ENCODE results near the gene MCM8. TPM values are rescaled to one million over a fixed set of nuclear protein-coding genes. Genes with fewer than 3 reads are reported as not detected.

The MCM8 gene
- total RNA-seq, 2 experiments from 2014 or later = 31.4 to 37.5 TPM

DNA sequence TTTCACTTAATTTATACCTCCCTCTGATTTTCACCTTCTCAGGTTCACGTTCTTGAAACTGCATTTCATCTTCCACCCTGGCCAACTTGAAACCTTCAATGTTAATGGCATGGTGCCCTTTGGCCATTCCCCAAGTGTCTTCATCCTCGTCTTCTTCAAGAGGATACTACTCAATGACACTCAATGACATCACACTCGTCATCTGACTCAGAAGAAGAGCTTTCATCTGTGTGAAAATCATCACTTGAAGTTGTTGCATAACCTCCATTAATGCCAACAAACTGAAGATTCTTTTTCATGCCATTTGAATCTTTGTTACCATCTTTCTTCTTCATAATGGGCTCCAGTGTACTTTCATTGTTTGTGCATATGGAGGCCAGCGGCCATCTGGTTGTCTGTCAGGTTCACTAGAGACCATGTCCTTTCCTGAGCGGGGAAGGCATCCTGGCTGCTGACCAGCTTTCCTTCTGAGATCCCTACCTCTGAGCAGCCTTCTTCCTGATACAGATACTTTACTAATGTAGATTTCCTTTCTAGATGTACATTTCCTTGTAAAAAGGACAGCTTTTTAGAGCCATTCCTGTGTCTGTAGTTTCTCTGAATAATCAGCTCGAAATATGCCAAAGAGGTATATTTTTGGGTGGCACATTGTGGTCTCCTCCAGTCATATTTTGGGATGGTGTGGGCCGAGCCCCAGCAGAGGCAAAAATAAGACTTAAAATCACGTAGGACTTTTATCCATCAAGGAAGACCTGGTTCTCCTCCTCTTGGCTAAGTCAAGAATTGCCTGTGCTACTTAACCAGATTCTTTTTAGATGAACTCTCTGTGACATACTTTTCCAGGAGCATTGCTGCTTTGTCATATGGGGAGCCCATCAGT is 21.4 kb upstream of the MCM8 start:
- no peak for DNase-seq
- Mint-ChIP-seq H3K27me3 (peaks cover 22% of the 10 kb centered on the region), H3K36me3 (no peaks in the 10 kb centered on the region), H3K9me3 (ENCODE audit: low read depth) (no peaks in the 10 kb centered on the region), H3K4me3 (no peak overlapping the region), H3K4me1 (no peaks in the 10 kb centered on the region), H3K27ac (no peak overlapping the region)
- CTCF ChIA-PET = no interaction called here
- ATAC-seq = no peak

DNA sequence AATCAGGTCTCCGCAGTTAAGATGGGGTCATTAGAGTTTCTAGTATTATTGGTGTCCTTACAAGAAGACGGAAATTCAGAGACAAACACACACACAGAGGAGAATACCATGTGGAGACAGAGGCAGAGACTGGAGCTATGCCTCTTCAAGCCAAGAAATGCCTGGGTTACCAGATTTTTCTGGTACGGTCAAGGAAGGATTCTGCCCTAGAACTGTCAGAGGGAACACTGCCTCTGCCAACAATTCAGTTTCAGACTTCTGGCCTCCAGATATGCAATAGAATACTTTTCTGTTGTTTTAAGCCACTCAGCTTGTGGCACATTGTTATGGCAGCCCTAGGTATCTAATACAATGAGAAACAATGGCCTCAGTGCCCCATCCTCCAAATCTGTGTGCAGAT is 19.0 kb upstream of the MCM8 start:
- H3K4me3 Mint-ChIP-seq = no peak overlapping the region
- DNase-seq (no peak), ATAC-seq (no peak)
- H3K36me3 Mint-ChIP-seq = no peaks in the 10 kb centered on the region
- no peaks in the 10 kb centered on the region for H3K4me1 Mint-ChIP-seq
- no peak overlapping the region for H3K27ac Mint-ChIP-seq
- H3K27me3 Mint-ChIP-seq = peaks cover 12% of the 10 kb centered on the region
- H3K9me3 Mint-ChIP-seq (ENCODE audit: low read depth) = no peaks in the 10 kb centered on the region
- CTCF ChIA-PET = interaction anchor here (2.2 kb wide), 1 partner anchor 402 kb away, joined by 9 read pairs; no protein-coding TSS in a partner anchor

DNA sequence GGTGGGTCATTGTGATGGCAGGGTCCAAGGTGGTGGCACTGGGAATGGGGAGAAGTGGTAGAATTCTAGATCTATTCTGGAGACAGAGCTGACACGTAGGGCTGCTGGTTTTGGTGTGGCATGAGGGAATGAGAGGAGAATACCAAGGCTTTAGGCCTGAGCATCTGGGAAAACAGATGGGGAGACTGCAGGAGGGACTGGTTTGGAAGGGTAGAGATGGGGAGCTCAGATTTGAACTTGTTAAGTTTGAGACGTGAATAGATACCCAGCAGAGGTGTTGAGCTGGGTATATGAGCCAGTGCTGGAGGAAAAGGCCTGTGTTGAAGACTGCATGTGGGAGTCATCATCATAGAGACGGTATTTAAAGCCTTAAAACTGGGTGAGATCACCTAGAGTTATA is 17.7 kb upstream of the MCM8 start:
- DNase-seq (no peak), ATAC-seq (no peak)
- no peaks in the 10 kb centered on the region for H3K4me1 Mint-ChIP-seq
- H3K4me3 Mint-ChIP-seq = no peak overlapping the region
- CTCF ChIA-PET = interaction anchor here (0.7 to 2.2 kb wide), 3 partner anchors 21 to 404 kb away, joined by 3 to 9 read pairs (median 3); no protein-coding TSS in a partner anchor
- H3K27me3 Mint-ChIP-seq = peaks cover 8% of the 10 kb centered on the region
- no peak overlapping the region for H3K27ac Mint-ChIP-seq
- peaks cover under 1% of the 10 kb centered on the region for H3K36me3 Mint-ChIP-seq
- H3K9me3 Mint-ChIP-seq (ENCODE audit: low read depth) = no peaks in the 10 kb centered on the region

DNA sequence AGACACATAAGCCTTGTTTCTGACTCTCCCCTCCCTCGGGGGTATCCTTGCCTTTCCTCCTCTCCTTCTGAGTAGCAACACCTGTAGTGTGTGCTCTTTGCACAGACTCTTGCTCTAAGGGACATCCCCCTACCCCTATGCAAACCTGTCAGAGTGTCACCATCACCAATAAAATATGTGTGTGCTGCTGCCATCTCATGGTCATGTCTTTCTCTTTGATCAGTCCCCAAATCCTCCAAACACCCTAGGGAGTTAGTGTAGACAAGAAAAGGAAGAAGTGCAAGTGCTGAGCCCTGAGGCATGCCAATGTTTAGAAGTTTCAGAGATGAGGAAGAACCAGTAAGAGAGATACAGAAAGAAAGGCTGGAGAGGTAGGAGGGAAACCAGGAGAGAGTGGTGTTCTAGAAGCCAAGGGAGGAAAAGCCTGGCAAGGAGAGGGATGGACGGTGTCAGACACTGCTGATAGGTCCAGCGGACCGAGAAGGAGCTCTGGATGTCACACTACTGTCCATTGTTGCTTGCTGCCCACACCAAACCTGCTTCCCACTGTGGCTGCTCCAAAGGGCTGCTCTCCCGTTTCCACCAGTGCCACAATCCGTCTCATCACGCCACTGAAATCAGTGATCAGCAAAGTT is 16.5 kb upstream of the MCM8 start:
- Mint-ChIP-seq H3K4me3 (no peak overlapping the region), H3K27ac (no peak overlapping the region), H3K27me3 (peaks cover 6% of the 10 kb centered on the region), H3K36me3 (peaks cover 2% of the 10 kb centered on the region), H3K4me1 (no peaks in the 10 kb centered on the region), H3K9me3 (ENCODE audit: low read depth) (no peaks in the 10 kb centered on the region)
- DNase-seq = no peak
- CTCF ChIA-PET = interaction anchor here (1.4 to 2.2 kb wide), 3 partner anchors 20 to 405 kb away, joined by 3 to 9 read pairs (median 9); no protein-coding TSS in a partner anchor
- ATAC-seq = no peak

DNA sequence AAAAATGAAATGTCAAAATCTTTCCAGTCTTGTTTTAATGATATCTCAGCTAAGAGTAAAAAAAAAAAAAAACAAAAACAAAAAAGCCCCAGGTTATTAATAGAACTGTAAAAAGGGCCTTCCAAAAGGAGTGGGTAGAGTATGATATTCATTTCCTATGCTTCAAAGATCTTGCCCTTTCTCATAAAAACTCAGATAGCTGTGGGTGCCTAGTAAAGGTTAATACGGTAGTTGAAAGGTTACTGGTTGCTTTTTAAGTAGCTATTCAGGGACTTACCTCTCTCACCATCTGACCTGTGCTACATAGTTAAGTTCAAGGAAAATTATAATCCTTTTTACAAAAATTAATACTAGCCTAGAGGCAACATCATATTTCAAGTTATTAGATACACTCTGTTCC is 15.1 kb upstream of the MCM8 start:
- no peak overlapping the region for H3K4me3 Mint-ChIP-seq
- peaks cover 6% of the 10 kb centered on the region for H3K36me3 Mint-ChIP-seq
- ATAC-seq (no peak), DNase-seq (no peak)
- H3K27me3 Mint-ChIP-seq = peaks cover 2% of the 10 kb centered on the region
- no peaks in the 10 kb centered on the region for H3K4me1 Mint-ChIP-seq
- CTCF ChIA-PET = interaction anchor here (0.9 to 1.8 kb wide), 2 partner anchors 9 to 406 kb away, joined by 3 to 9 read pairs; no protein-coding TSS in a partner anchor
- no peak overlapping the region for H3K27ac Mint-ChIP-seq
- no peaks in the 10 kb centered on the region for H3K9me3 Mint-ChIP-seq (ENCODE audit: low read depth)

DNA sequence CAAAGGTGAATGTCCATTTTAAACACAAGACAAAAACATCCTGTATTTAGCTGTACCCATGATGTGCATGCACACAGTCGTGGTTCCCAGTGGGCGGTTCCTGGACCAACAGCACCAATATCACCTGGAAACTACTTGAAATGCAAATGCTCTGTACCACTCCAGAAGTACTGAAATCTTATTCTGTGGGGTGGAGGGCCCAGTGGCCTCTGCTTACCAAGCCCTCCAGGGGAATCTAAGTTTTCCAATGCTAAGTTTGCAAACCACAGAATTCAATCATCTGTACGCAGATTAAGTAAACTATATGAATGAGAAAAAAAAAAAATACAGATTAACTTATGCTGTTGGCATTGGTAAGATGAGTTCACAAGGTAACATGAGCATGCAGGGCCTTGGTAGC is 14.2 kb upstream of the MCM8 start:
- peaks cover 10% of the 10 kb centered on the region for H3K36me3 Mint-ChIP-seq
- DNase-seq (no peak), ATAC-seq (no peak)
- H3K27ac Mint-ChIP-seq = no peak overlapping the region
- H3K27me3 Mint-ChIP-seq = no peaks in the 10 kb centered on the region
- CTCF ChIA-PET = no interaction called here
- no peaks in the 10 kb centered on the region for H3K4me1 Mint-ChIP-seq
- no peak overlapping the region for H3K4me3 Mint-ChIP-seq
- H3K9me3 Mint-ChIP-seq (ENCODE audit: low read depth) = no peaks in the 10 kb centered on the region

DNA sequence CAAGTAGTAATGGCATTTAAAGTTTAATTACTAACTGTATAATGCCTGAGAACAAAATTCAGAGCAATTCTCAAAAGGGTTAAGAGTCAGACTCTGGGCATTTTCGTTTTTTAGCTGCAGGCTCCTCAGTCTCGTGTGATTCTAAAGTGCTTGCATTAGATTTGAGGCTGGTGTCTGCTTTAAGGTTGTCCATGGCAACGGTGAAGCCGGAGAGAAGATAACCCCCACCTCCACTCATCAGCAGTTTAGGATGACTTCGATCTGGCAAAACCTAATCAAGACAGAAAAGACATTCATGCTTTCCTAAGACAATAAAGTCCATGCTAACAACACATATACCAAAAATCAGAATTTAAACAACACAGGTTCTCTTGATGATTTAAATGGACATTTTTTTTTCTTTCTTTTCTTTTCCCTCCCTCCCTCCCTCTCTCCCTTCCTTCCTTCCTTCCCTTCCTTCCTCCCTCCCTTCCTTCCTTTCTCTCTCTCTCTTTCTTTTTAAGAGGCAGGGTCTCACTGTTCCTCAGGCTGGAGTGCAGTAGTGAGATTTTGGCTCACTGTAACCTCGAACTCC is 11.9 kb upstream of the MCM8 start:
- CTCF ChIA-PET = no interaction called here
- ATAC-seq (no peak), DNase-seq (no peak)
- Mint-ChIP-seq H3K9me3 (ENCODE audit: low read depth) (no peaks in the 10 kb centered on the region), H3K27ac (no peak overlapping the region), H3K4me1 (no peaks in the 10 kb centered on the region), H3K4me3 (no peak overlapping the region), H3K36me3 (peaks cover 20% of the 10 kb centered on the region), H3K27me3 (no peaks in the 10 kb centered on the region)

DNA sequence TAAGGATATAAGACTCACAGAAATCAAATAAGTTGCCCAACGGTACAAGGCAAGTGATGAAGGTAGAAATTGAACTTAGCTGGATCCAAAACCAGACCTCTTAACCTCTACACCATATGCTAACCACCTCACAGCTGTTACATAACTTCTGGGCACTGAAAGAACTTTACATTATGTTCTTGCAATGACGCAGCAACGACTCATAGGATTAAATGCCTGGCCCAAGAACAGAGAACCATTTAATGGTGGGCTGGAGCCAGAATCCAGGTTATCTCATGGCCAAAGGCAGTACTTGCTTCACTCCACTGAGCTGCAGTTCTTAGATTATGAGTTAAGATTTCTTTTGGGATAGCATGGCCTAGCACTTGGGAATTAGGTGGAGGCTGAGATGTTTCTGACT is 4.5 kb upstream of the MCM8 start:
- Mint-ChIP-seq H3K4me3 (no peak overlapping the region), H3K4me1 (peaks cover 49% of the 10 kb centered on the region), H3K27me3 (peaks cover 2% of the 10 kb centered on the region), H3K36me3 (peaks cover 55% of the 10 kb centered on the region), H3K27ac (peak overlapping the region; percentile 13), H3K9me3 (ENCODE audit: low read depth) (no peaks in the 10 kb centered on the region)
- ATAC-seq = no peak
- no peak for DNase-seq
- CTCF ChIA-PET = interaction anchor here (1.8 kb wide), 1 partner anchor 57 kb away, joined by 5 read pairs; no protein-coding TSS in a partner anchor

DNA sequence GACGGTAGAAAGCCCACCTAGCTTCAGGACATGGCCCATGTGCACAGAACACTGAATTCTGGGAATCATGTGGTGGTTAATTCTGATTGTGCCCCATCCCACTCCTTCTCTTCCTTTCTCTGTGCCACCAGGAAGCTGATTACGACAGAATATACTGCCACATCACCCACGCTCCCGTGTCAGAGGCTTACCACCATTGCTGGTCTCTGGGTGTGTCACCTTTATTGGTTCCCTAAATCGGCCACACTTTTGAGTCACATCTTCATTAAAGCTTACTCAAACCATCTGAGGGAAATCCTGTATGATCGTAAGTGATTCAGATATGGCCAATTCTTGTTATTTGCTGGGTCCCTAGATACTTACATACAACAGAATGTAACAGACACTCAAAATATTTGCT is 3.2 kb upstream of the MCM8 start:
- peaks cover 2% of the 10 kb centered on the region for H3K27me3 Mint-ChIP-seq
- peaks cover 60% of the 10 kb centered on the region for H3K4me1 Mint-ChIP-seq
- peak overlapping the region; percentile 29 for H3K4me3 Mint-ChIP-seq
- H3K9me3 Mint-ChIP-seq (ENCODE audit: low read depth) = no peaks in the 10 kb centered on the region
- peak overlapping the region; percentile 69 for H3K27ac Mint-ChIP-seq
- DNase-seq (peak; percentile 74), ATAC-seq (peak; percentile 24)
- CTCF ChIA-PET = interaction anchor here (1.2 to 1.8 kb wide), 2 partner anchors 55 to 159 kb away, joined by 4 to 5 read pairs; no protein-coding TSS in a partner anchor
- peaks cover 58% of the 10 kb centered on the region for H3K36me3 Mint-ChIP-seq

DNA sequence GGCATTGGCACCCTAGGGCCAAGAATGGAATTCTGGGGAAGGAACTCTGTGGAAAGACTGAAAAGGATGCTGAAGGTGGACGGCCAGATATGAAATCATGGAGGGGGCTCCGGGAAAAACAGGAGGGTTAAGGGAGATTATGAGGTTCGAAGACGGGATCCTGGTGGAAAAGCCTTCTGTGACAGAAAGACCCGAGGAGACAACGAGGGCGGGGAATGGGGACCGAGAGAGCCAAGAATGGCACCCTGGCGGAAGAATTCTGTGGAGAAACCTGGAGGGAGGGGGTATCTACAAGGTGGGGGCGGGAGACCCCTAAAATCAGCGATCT is 545 bp upstream of the MCM8 start:
- Mint-ChIP-seq H3K36me3 (peaks cover 63% of the 10 kb centered on the region), H3K27me3 (peaks cover 2% of the 10 kb centered on the region), H3K4me1 (peaks cover 75% of the 10 kb centered on the region), H3K9me3 (ENCODE audit: low read depth) (no peaks in the 10 kb centered on the region), H3K4me3 (peak overlapping the region; percentile 83), H3K27ac (peak overlapping the region; percentile 91)
- DNase-seq = no peak
- no peak for ATAC-seq
- CTCF ChIA-PET = no interaction called here

DNA sequence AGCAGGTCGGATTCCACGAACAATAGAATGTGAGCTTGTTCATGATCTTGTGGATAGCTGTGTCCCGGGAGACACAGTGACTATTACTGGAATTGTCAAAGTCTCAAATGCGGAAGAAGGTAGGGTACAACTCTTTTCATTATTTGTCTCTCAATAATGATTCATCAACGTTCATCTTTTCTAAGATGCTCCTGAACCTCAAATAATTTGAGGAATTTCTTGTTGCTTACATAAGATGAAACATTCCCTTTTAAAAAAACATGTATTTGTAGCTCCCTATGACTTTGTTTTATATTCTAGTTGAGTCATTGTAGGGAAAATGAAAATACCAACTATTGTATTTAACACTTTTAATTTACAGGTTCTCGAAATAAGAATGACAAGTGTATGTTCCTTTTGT is 17.0 kb downstream of the MCM8 start:
- Mint-ChIP-seq H3K4me1 (peaks cover 3% of the 10 kb centered on the region), H3K27ac (no peak overlapping the region), H3K36me3 (peaks cover 48% of the 10 kb centered on the region), H3K4me3 (no peak overlapping the region), H3K9me3 (ENCODE audit: low read depth) (no peaks in the 10 kb centered on the region), H3K27me3 (no peaks in the 10 kb centered on the region)
- no peak for DNase-seq
- CTCF ChIA-PET = no interaction called here
- no peak for ATAC-seq

DNA sequence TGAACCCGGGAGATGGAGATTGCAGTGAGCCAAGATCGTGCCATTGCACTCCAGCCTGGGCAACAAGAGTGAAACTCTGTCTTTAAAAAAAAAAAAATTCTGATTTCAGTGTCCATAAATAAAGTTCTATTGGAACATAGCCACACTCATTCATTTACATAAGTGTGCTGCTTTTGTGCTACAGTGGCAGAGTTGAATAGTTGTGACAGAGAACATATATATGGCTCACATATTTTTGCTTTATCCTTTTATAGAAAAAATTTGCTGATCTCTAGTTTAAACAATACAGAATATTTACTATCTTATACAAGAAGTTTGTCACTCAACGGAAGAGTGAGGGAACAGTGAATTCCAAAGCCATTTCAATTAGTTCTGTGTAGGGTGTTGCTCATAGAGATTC is 18.0 kb downstream of the MCM8 start:
- CTCF ChIA-PET = no interaction called here
- no peak overlapping the region for H3K27ac Mint-ChIP-seq
- H3K9me3 Mint-ChIP-seq (ENCODE audit: low read depth) = no peaks in the 10 kb centered on the region
- no peak for DNase-seq
- no peaks in the 10 kb centered on the region for H3K27me3 Mint-ChIP-seq
- H3K4me1 Mint-ChIP-seq = no peaks in the 10 kb centered on the region
- H3K36me3 Mint-ChIP-seq = peaks cover 49% of the 10 kb centered on the region
- ATAC-seq = no peak
- H3K4me3 Mint-ChIP-seq = no peak overlapping the region

DNA sequence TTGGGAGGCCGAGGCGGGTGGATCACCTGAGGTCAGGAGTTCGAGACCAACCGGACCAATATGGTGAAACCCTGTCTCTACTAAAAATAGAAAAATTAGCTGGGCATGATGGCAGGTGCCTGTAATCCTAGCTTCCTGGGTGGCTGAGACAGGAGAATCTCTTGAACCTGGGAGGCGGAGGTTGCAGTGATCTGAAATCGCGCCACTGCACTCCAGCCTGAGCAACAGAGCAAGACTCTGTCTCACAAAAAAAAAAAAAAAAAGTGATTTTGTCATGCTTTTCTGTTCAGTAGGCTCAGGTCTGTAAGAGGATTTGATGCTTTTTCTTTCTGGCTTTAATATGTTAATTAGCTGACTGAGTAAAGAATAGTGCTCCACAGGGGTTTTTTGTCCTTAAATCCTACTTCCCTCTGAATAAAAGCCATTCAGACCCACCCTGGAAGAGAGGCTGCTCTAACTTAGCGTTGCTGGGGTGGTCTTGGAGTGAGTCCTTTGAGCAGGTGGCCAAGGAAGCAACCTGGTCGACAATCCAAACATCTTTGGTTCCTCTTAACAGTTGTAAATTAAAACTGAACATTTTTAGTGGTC is 19.0 kb downstream of the MCM8 start:
- Mint-ChIP-seq H3K4me3 (no peak overlapping the region), H3K36me3 (peaks cover 53% of the 10 kb centered on the region), H3K4me1 (no peaks in the 10 kb centered on the region), H3K27me3 (no peaks in the 10 kb centered on the region), H3K9me3 (ENCODE audit: low read depth) (no peaks in the 10 kb centered on the region), H3K27ac (no peak overlapping the region)
- DNase-seq (no peak), ATAC-seq (no peak)
- CTCF ChIA-PET = no interaction called here

All from activated CD8-positive, alpha-beta memory T cell treated with anti-CD3 and anti-CD28 coated beads, Interleukin-2, amount 10 ng/mL, durations not matched to agents 7 days and 5 days (primary cell).